GM18951 (cell line): ENCODE results near the gene KRTAP4-3.
"Not testable (repeated sequence)": the region's sequence is repeated elsewhere in the genome, so short reads cannot be mapped to it uniquely, and the experiment has no call there.

ENCODE experiments used
- POLR2A ChIP-seq: IDR thresholded peaks from 4 replicates; pipeline ENCODE4 v1.6.1; 2011; ENCODE audit warnings: mild to moderate bottlenecking; ENCODE audit not compliant: insufficient read length, insufficient read depth; ENCODE audit errors: extremely low read depth
- in situ Hi-C: fragments of 300-500 bp; cut with MboI; formaldehyde crosslinking; loops from one replicate; pipeline ENCODE4 v1.12.0; 2022; ENCODE audit warnings: low sequenced_read_pairs, mixed read lengths, inconsistent platforms; ENCODE audit not compliant: unreplicated experiment

KRTAP4-3 gene

GRCh38 chr17:41177727-41178271 lies 9.8 kb upstream of the KRTAP4-3 start, which contains the start of gene KRTAP4-2:
KRTAP4-2 (minus strand) TSS chr17:41178221; CDS start chr17:41178164, 57 bp downstream.
- in situ Hi-C loops, result no loop called here
- no peak for TF ChIP-seq POLR2A

- in situ Hi-C loops, result no loop called here
- TF ChIP-seq POLR2A, result no peak
Observed at GRCh38 chr17:41176744-41177387, 8.8 kb upstream of the KRTAP4-3 start.

- TF ChIP-seq POLR2A, result no peak
- in situ Hi-C loops, result no loop called here
Observed at GRCh38 chr17:41171886-41172285, 3.9 kb upstream of the KRTAP4-3 start.

- TF ChIP-seq POLR2A, result no peak
Observed at GRCh38 chr17:41167561-41167960, 460 bp downstream of the KRTAP4-3 start.

GRCh38 chr17:41163828-41164227 lies 4.2 kb downstream of the KRTAP4-3 start:
- TF ChIP-seq POLR2A, result no peak
- in situ Hi-C loops, result no loop called here

More at GRCh38 chr17:41167561-41167960, 460 bp downstream of the KRTAP4-3 start:
- in situ Hi-C loops, result no loop called here

GRCh38 chr17:41160648-41161047 lies 7.4 kb downstream of the KRTAP4-3 start, which contains the start of gene KRTAP4-4:
KRTAP4-4 (minus strand) TSS chr17:41160748; CDS start chr17:41160691, 57 bp downstream.
- no peak for TF ChIP-seq POLR2A
- in situ Hi-C loops, result no loop called here

GRCh38 chr17:41160190-41160589 lies 7.8 kb downstream of the KRTAP4-3 start:
- in situ Hi-C loops, result not testable (repeated sequence)

- no peak for TF ChIP-seq POLR2A
- in situ Hi-C loops, result no loop called here
Observed at GRCh38 chr17:41153856-41154255, 14.2 kb downstream of the KRTAP4-3 start.

- in situ Hi-C loops, result no loop called here
- TF ChIP-seq POLR2A, result no peak
Observed at GRCh38 chr17:41151525-41151924, 16.5 kb downstream of the KRTAP4-3 start.

GRCh38 chr17:41150026-41150425 lies 18.0 kb downstream of the KRTAP4-3 start:
- TF ChIP-seq POLR2A, result no peak
- in situ Hi-C loops, result no loop called here

GRCh38 chr17:41149652-41149985 lies 18.4 kb downstream of the KRTAP4-3 start, which contains the start of gene KRTAP4-5:
KRTAP4-5 (minus strand) TSS chr17:41149825; CDS start chr17:41149767, 58 bp downstream.
- TF ChIP-seq POLR2A, result no peak
- in situ Hi-C loops, result no loop called here

- in situ Hi-C loops, result not testable (repeated sequence)
Observed at GRCh38 chr17:41148971-41149651, 18.9 kb downstream of the KRTAP4-3 start.

GRCh38 chr17:41147531-41148204 lies 20.4 kb downstream of the KRTAP4-3 start:
- no peak for TF ChIP-seq POLR2A
- in situ Hi-C loops, result no loop called here
